Measurements from ENCODE around the gene ENTHD1.

GRCh38 chr22:39859903-39860588, 33.5 kb downstream of the ENTHD1 start:
- TF ChIP-seq, protein P1, sequence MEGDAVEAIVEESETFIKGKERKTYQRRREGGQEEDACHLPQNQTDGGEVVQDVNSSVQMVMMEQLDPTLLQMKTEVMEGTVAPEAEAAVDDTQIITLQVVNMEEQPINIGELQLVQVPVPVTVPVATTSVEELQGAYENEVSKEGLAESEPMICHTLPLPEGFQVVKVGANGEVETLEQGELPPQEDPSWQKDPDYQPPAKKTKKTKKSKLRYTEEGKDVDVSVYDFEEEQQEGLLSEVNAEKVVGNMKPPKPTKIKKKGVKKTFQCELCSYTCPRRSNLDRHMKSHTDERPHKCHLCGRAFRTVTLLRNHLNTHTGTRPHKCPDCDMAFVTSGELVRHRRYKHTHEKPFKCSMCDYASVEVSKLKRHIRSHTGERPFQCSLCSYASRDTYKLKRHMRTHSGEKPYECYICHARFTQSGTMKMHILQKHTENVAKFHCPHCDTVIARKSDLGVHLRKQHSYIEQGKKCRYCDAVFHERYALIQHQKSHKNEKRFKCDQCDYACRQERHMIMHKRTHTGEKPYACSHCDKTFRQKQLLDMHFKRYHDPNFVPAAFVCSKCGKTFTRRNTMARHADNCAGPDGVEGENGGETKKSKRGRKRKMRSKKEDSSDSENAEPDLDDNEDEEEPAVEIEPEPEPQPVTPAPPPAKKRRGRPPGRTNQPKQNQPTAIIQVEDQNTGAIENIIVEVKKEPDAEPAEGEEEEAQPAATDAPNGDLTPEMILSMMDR (IDR thresholded peaks at IDR 0.05; ENCODE audit: borderline replicate concordance, extremely low read depth, low read length, poor library complexity, severe bottlenecking): no peak
- TF ChIP-seq EZH2 (IDR thresholded peaks at IDR 0.05; ENCODE audit: borderline replicate concordance, low read depth, low read length, severe bottlenecking): no peak
